Hepatocyte (in vitro differentiated cells): ENCODE measurements around the gene PITPNC1. TPM values are rescaled to one million over a fixed set of nuclear protein-coding genes. Genes with fewer than 3 reads are reported as not detected.
A peak's percentile ranks its signal among the peaks of the same experiment; 100 is the strongest.

Experiments used
- DNase-seq: peaks from one replicate; pipeline ENCODE4 v3.0.0-alpha.2; 2016; ENCODE audit warnings: low spot score
- H2AFZ ChIP-seq: fragments of 200-600 bp; sonication (generic); 2 replicates; pipeline ENCODE4 v1.6.0; 2016; ENCODE audit warnings: antibody characterized with exemption, mild to moderate bottlenecking
- H3K27ac ChIP-seq: fragments of 200-600 bp; sonication (generic); 2 replicates; pipeline ENCODE4 v1.5.1; 2016; ENCODE audit warnings: mild to moderate bottlenecking
- H3K27me3 ChIP-seq: fragments of 200-600 bp; sonication (generic); 2 replicates; pipeline ENCODE4 v1.6.1; 2016
- H3K36me3 ChIP-seq: fragments of 200-600 bp; sonication (generic); replicated peaks from 2 replicates; pipeline ENCODE4 v1.5.1; 2016; ENCODE audit warnings: low read depth; ENCODE audit not compliant: insufficient read depth
- H3K4me1 ChIP-seq: fragments of 200-600 bp; sonication (generic); 2 replicates; pipeline ENCODE4 v1.5.1; 2016; ENCODE audit warnings: mild to moderate bottlenecking, moderate library complexity; ENCODE audit not compliant: insufficient read depth
- H3K4me2 ChIP-seq: fragments of 200-600 bp; sonication (generic); 2 replicates; pipeline ENCODE4 v1.6.0; 2016
- H3K4me3 ChIP-seq: fragments of 200-600 bp; sonication (generic); 2 replicates; pipeline ENCODE4 v1.5.1; 2016; ENCODE audit warnings: mild to moderate bottlenecking
- H3K79me2 ChIP-seq: fragments of 200-600 bp; sonication (generic); 2 replicates; pipeline ENCODE4 v1.6.0; 2017; ENCODE audit warnings: mild to moderate bottlenecking
- H3K9me2 ChIP-seq: fragments of 200-600 bp; sonication (generic); replicated peaks from 2 replicates; pipeline ENCODE4 v1.6.0; 2017; ENCODE audit warnings: mild to moderate bottlenecking; ENCODE audit not compliant: insufficient read depth
- H3K9me3 ChIP-seq: fragments of 200-600 bp; sonication (generic); 2 replicates; pipeline ENCODE4 v1.5.1; 2016; ENCODE audit warnings: low read depth, mild to moderate bottlenecking
- H4K20me1 ChIP-seq: fragments of 200-600 bp; sonication (generic); 2 replicates; pipeline ENCODE4 v1.6.0; 2016; ENCODE audit warnings: mild to moderate bottlenecking; ENCODE audit not compliant: insufficient read depth, poor library complexity, severe bottlenecking
- CTCF ChIP-seq: fragments of 200-600 bp; sonication (generic); IDR thresholded peaks from 2 replicates; pipeline ENCODE4 v1.5.1; 2016; ENCODE audit warnings: antibody characterized with exemption, mild to moderate bottlenecking; ENCODE audit not compliant: poor library complexity
- EZH2 ChIP-seq: fragments of 200-600 bp; sonication (generic); IDR thresholded peaks from 2 replicates; pipeline ENCODE4 v1.6.1; 2016; ENCODE audit warnings: antibody characterized with exemption, mild to moderate bottlenecking, borderline replicate concordance
- EZH2phosphoT487 ChIP-seq: fragments of 200-600 bp; sonication (generic); IDR thresholded peaks from one replicate; pipeline ENCODE4 v1.6.1; 2018; ENCODE audit warnings: antibody characterized with exemption, mild to moderate bottlenecking, low read depth, moderate library complexity; ENCODE audit not compliant: unreplicated experiment, severe bottlenecking
- WGBS: methylation state at CpG from one replicate; pipeline ENCODE4 v1.1.6; 2016; ENCODE audit warnings: low lambda C conversion rate; ENCODE audit errors: missing lambda C conversion rate; 5-methylcytosine and 5-hydroxymethylcytosine counted together
- polyA plus RNA-seq: library from polyadenylated mRNA; unstranded; fragments of >200 nt; fragmentation: Nextera tagmentation; extraction: Ambion mirVana; gene quantifications from 2 replicates; pipeline ENCODE4 v1.2.1, GENCODE V29; 2016
- total RNA-seq: library from RNA; depleted of rRNA; stranded (reverse); fragments of >200 nt; gene quantifications from 2 replicates; pipeline ENCODE4 v1.2.3, GENCODE V29; 2014

The PITPNC1 gene
- total and polyA plus RNA-seq, 2 experiments from 2014 or later, result 4.6 to 8.1 TPM

GRCh38 chr17:67557921-67558320 is 180.8 kb downstream of the PITPNC1 start:
- no peak overlapping the region for H3K4me2 ChIP-seq

GRCh38 chr17:67558740-67559380 is 181.8 kb downstream of the PITPNC1 start:
- no peak overlapping the region for H3K4me3 ChIP-seq
- no peaks in the 10 kb centered on the region for H3K9me3 ChIP-seq
- no peaks in the 10 kb centered on the region for H3K9me2 ChIP-seq
- H3K27me3 ChIP-seq, result no peaks in the 10 kb centered on the region
- H3K27ac ChIP-seq, result no peak overlapping the region
- no peak overlapping the region for H2AFZ ChIP-seq
- DNase-seq, result peak; percentile 23
- no peaks in the 10 kb centered on the region for H3K79me2 ChIP-seq
- no peaks in the 10 kb centered on the region for H3K36me3 ChIP-seq
- no peaks in the 10 kb centered on the region for H3K4me1 ChIP-seq
- no peak overlapping the region for H3K4me2 ChIP-seq
- 78% methylated on average over 5 of the region's 5 CpGs for WGBS
- no peaks in the 10 kb centered on the region for H4K20me1 ChIP-seq
- TF ChIP-seq EZH2phosphoT487, result no peak
- no peak for TF ChIP-seq EZH2
- TF ChIP-seq CTCF, result no peak

More at GRCh38 chr17:67557921-67558320, 180.8 kb downstream of the PITPNC1 start:
- H3K9me2 ChIP-seq, result no peaks in the 10 kb centered on the region
- WGBS, result 73% methylated on average over 5 of the region's 5 CpGs
- H3K79me2 ChIP-seq, result no peaks in the 10 kb centered on the region
- no peaks in the 10 kb centered on the region for H3K36me3 ChIP-seq
- DNase-seq, result no peak
- TF ChIP-seq EZH2phosphoT487 (no peak), EZH2 (no peak), CTCF (no peak)
- H3K4me3 ChIP-seq, result no peak overlapping the region
- no peak overlapping the region for H2AFZ ChIP-seq
- H4K20me1 ChIP-seq, result no peaks in the 10 kb centered on the region
- no peaks in the 10 kb centered on the region for H3K27me3 ChIP-seq
- no peaks in the 10 kb centered on the region for H3K4me1 ChIP-seq
- H3K27ac ChIP-seq, result no peak overlapping the region
- no peaks in the 10 kb centered on the region for H3K9me3 ChIP-seq

DNA sequence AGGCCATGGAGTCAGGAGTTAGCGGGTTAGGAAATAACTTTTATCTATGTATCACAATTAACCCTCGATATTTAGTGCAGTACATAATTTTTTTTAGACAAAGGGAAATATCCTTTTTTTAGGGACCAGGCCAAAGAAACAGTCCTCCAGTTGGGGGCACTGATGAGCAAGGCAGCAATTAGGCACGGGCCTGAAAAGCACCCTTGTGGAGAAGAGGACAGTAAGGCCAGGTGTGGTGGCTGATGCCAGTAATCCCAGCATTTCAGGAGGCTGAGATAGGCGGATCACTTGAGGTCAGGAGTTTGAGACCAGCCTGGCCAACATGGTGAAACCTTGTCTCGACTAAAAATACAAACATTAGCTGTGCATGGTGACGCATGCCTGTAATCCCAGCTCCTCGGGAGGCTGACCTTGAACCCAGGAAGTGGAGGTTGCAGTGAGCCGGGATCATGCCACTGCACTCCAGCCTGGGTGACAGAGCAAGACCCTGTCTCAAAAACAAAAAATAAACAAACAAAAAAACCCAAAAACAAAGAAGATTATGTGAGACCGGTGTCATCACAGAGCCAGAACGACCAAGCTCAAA is 182.4 kb downstream of the PITPNC1 start:
- no peak for DNase-seq
- WGBS, result 89% methylated on average over 10 of the region's 10 CpGs
- H3K4me1 ChIP-seq, result no peaks in the 10 kb centered on the region
- no peaks in the 10 kb centered on the region for H3K27me3 ChIP-seq
- no peak for TF ChIP-seq EZH2
- TF ChIP-seq EZH2phosphoT487, result no peak
- no peak for TF ChIP-seq CTCF
- no peak overlapping the region for H2AFZ ChIP-seq
- H3K27ac ChIP-seq, result no peak overlapping the region
- no peaks in the 10 kb centered on the region for H3K79me2 ChIP-seq
- no peak overlapping the region for H3K4me2 ChIP-seq
- no peak overlapping the region for H3K4me3 ChIP-seq
- H3K9me3 ChIP-seq, result no peaks in the 10 kb centered on the region
- H3K36me3 ChIP-seq, result no peaks in the 10 kb centered on the region
- no peaks in the 10 kb centered on the region for H3K9me2 ChIP-seq
- H4K20me1 ChIP-seq, result no peaks in the 10 kb centered on the region

GRCh38 chr17:67562005-67562404 is 184.9 kb downstream of the PITPNC1 start:
- TF ChIP-seq EZH2phosphoT487 (no peak), CTCF (no peak), EZH2 (no peak)
- Histone ChIP-seq H3K4me3 (no peak overlapping the region), H3K27ac (no peak overlapping the region), H3K36me3 (no peaks in the 10 kb centered on the region), H3K4me2 (no peak overlapping the region), H3K9me2 (no peaks in the 10 kb centered on the region), H2AFZ (no peak overlapping the region), H4K20me1 (no peaks in the 10 kb centered on the region), H3K79me2 (no peaks in the 10 kb centered on the region), H3K4me1 (no peaks in the 10 kb centered on the region), H3K27me3 (no peaks in the 10 kb centered on the region), H3K9me3 (no peaks in the 10 kb centered on the region)
- no peak for DNase-seq
- WGBS, result 89% methylated on average over 10 of the region's 10 CpGs
